Heart right ventricle (tissue), 16 donors: ENCODE measurements around the gene TGFBRAP1. TPM values are rescaled to one million over a fixed set of nuclear protein-coding genes. Genes with fewer than 3 reads are reported as not detected.
A peak's percentile ranks its signal among the peaks of the same experiment; 100 is the strongest.

Experiments
- ATAC-seq, 8 donors: fragments of 200-7000 bp; cut with Tn5 transposase; one replicate each; pipeline ENCODE4 v1.9.1; 2020; ENCODE audit warnings: mild to moderate bottlenecking in 8 of 8, moderate library complexity in 8 of 8, moderate number of reproducible peaks in 1 of 8
- DNase-seq, 2 donors: peaks; one replicate each; pipeline ENCODE4 v3.0.0-alpha.2; 2020
- H3K27ac ChIP-seq, 10 donors: fragments of 200-600 bp; sonication (generic) in 2 of 10; one replicate each; pipeline versions ENCODE4 v1.5.0 to v1.8.0; 2020 to 2022; ENCODE audit warnings: mild to moderate bottlenecking in 3 of 10
- H3K27me3 ChIP-seq, 7 donors: fragments of 200-600 bp; one replicate each; pipeline ENCODE4 v1.8.0; 2021 to 2022; ENCODE audit warnings: mild to moderate bottlenecking in 2 of 7
- H3K36me3 ChIP-seq, 9 donors: fragments of 200-600 bp; sonication (generic) in 1 of 9; one replicate each; pipeline versions ENCODE4 v1.5.0 to v1.8.0; 2020 to 2022; ENCODE audit warnings: mild to moderate bottlenecking in 2 of 9
- H3K4me1 ChIP-seq, 9 donors: fragments of 200-600 bp; sonication (generic) in 1 of 9; one replicate each; pipeline versions ENCODE4 v1.5.0 to v1.8.0; 2020 to 2022; ENCODE audit warnings: mild to moderate bottlenecking in 4 of 9
- H3K4me3 ChIP-seq, 10 donors: fragments of 200-600 bp; sonication (generic) in 2 of 10; one replicate each; pipeline versions ENCODE4 v1.5.0 to v1.8.0; 2020 to 2022; ENCODE audit warnings: mild to moderate bottlenecking in 7 of 10, moderate library complexity in 2 of 10
- H3K9me3 ChIP-seq, 11 donors: fragments of 200-600 bp in 10 of 11; sonication (generic) in 2 of 11; one replicate each; pipeline versions ENCODE4 v1.5.0 to v1.8.0; 2013 to 2022; ENCODE audit warnings: mild to moderate bottlenecking in 2 of 11, control low read depth in 1 of 11, moderate library complexity in 1 of 11
- CTCF ChIP-seq, 9 donors: fragments of 200-600 bp; sonication (generic) in 2 of 9; IDR thresholded peaks; one replicate each; pipeline versions ENCODE4 v1.5.0 to v1.8.0; 2021 to 2022; ENCODE audit warnings: antibody characterized with exemption in 9 of 9, mild to moderate bottlenecking in 5 of 9, moderate library complexity in 1 of 9
- WGBS, 2 donors: extraction: QIAGEN DNeasy Blood & Tissue Kit; methylation state at CpG; one replicate each; pipeline ENCODE4 v1.1.7; 2013; ENCODE audit warnings: inconsistent platforms in 1 of 2; 5-methylcytosine and 5-hydroxymethylcytosine counted together
- intact Hi-C, 10 donors: fragments of 100-400 bp; cut with DNase I; formaldehyde crosslinking; loops; one replicate each; pipeline versions ENCODE4 v1.11.1 to v1.14.2; 2022
- polyA plus RNA-seq, 2 donors: library from polyadenylated mRNA; stranded (reverse); fragments of 200-250 nt; gene quantifications; one replicate each; pipeline ENCODE4 v1.2.3, GENCODE V29; 2013
- total RNA-seq, 10 donors: library from RNA; stranded (reverse); fragmentation: NEBNext Ultra II Directional in 3 of 10; extraction: Animal tissue kit (Norgen Biotek cat#: 25700) in 3 of 10; gene quantifications; one replicate each; pipeline versions ENCODE4 v1.2.1 to v1.2.4, GENCODE V29; 2021 to 2023
- donor health status: Arrhythmogenic right ventricular cardiomyopathy.
- donor health status: ischemic (EF 13 %, LVEDD 7.1; RV severe dilation, severe dysfunction).
- donor health status: healthy with polysubstance abuse.
- donor health status: DM: no; HTN: yes; CAD: no.
- donor health status: DM: no; HTN: no; CAD: no.
- donor health status: ischemic (EF 25% LVEDD 6.9; RV normal size, moderate dysfunction).
- donor health status: ischemic (EF 25% LVEDD 5.7; RV mildly dilated, moderate dysfunction).
- donor health status: healthy.
- donor health status: DM: yes; HTN: yes; CAD: no.
- donor health status: Ischemic cardiomyopathy.
- donor health status: ischemic (EF 35%, LVEDD 5.7; RV mildly dilated, moderate dysfunction).
- donor health status: nonischemic (EF 11% LVEDD 7.7; RV severe dilation, severe dysfunction).
- donor health status: DM: yes; HTN: yes; CAD: no.
- donor health status: PGD.
- donor health status: ischemic (EF 29% LVEDD 5.4; RV normal size, mild dysfunction).
- donor health status: nonischemic (EF 23%, LVEDD 6.1; RV moderate dilation, normal function).

The TGFBRAP1 gene
- total and polyA plus RNA-seq, 12 donors: 2.1 to 12.7 (median 10.4) TPM

GRCh38 chr2:105325389-105325963, 4.1 kb downstream of the TGFBRAP1 start:
- Histone ChIP-seq H3K4me1 (peaks cover 4 to 46% (median 18%) of the 10 kb centered on the region in 9 donors), H3K27me3 (no peaks in the 10 kb centered on the region), H3K4me3 (no peak overlapping the region), H3K9me3 (no peaks in the 10 kb centered on the region), H3K36me3 (no peaks in the 10 kb centered on the region), H3K27ac (no peak overlapping the region)
- ATAC-seq: no peak
- intact Hi-C loops: no loop called here
- DNase-seq: no peak
- 66 to 81% methylated on average over 3 of the region's 3 CpGs for WGBS, 2 donors
- no peak for TF ChIP-seq CTCF (IDR thresholded peaks at IDR 0.05)

- 74 to 76% methylated on average over 4 of the region's 4 CpGs for WGBS, 2 donors
- no peak for ATAC-seq
- no peak for TF ChIP-seq CTCF (IDR thresholded peaks at IDR 0.05)
- no peak for DNase-seq
- H3K9me3 ChIP-seq: no peaks in the 10 kb centered on the region
- H3K4me3 ChIP-seq: no peak overlapping the region
- H3K27me3 ChIP-seq: no peaks in the 10 kb centered on the region
- H3K4me1 ChIP-seq: peaks cover 0 to 41% (median 20%) of the 10 kb centered on the region in 9 donors
- intact Hi-C loops: no loop called here
- no peak overlapping the region for H3K27ac ChIP-seq
- no peaks in the 10 kb centered on the region for H3K36me3 ChIP-seq
These were observed 4.8 kb downstream of the TGFBRAP1 start for GRCh38 chr2:105324732-105325131.

GRCh38 chr2:105324101-105324500, 5.4 kb downstream of the TGFBRAP1 start:
- DNase-seq (no peak), ATAC-seq (no peak)
- H3K4me3 ChIP-seq: no peak overlapping the region
- H3K27me3 ChIP-seq: no peaks in the 10 kb centered on the region
- H3K27ac ChIP-seq: no peak overlapping the region
- peaks cover 0 to 40% (median 20%) of the 10 kb centered on the region in 9 donors for H3K4me1 ChIP-seq
- intact Hi-C loops: no loop called here
- 74 to 87% methylated on average over 4 of the region's 4 CpGs for WGBS, 2 donors
- H3K36me3 ChIP-seq: no peaks in the 10 kb centered on the region
- H3K9me3 ChIP-seq: no peaks in the 10 kb centered on the region
- no peak for TF ChIP-seq CTCF (IDR thresholded peaks at IDR 0.05)

- no peaks in the 10 kb centered on the region for H3K27me3 ChIP-seq
- H3K27ac ChIP-seq: no peak overlapping the region
- no peak overlapping the region for H3K4me3 ChIP-seq
- no peak for DNase-seq
- ATAC-seq: peak in 1 of 8 donors; percentile 13
- intact Hi-C loops: no loop called here
- WGBS, 2 donors: 62 to 64% methylated on average over 5 of the region's 5 CpGs
- no peaks in the 10 kb centered on the region for H3K36me3 ChIP-seq
- peaks cover 0 to 30% (median 14%) of the 10 kb centered on the region in 9 donors for H3K4me1 ChIP-seq
- TF ChIP-seq CTCF (IDR thresholded peaks at IDR 0.05): no peak
- no peaks in the 10 kb centered on the region for H3K9me3 ChIP-seq
These were observed 6.4 kb downstream of the TGFBRAP1 start for GRCh38 chr2:105323111-105323510.
